Measurements from ENCODE around the gene FNDC3B.

The FNDC3B gene

GRCh38 chr3:172124271-172124670, 84.9 kb downstream of the FNDC3B start:
- ChIA-PET POLR2A (no interaction called here), CTCF (no interaction called here)
- TF ChIP-seq ZNF792 (tag by site-specific recombination; IDR thresholded peaks at IDR 0.05) = no peak
- no peak for TF ChIP-seq FEZF1 (tag by site-specific recombination; IDR thresholded peaks at IDR 0.05)
- TF ChIP-seq ZNF16 (tag by site-specific recombination; IDR thresholded peaks at IDR 0.05; ENCODE audit: low read depth) = no peak
- 0 out of 2 replicates have a peak, but pooled peaks have one; percentile 7 for TF ChIP-seq PRDM6 (tag by site-specific recombination; IDR thresholded peaks at IDR 0.05)
- TF ChIP-seq ZNF140 (tag by site-specific recombination; IDR thresholded peaks at IDR 0.05) = no peak
- no peak for TF ChIP-seq BCL11B (tag by site-specific recombination; IDR thresholded peaks at IDR 0.05; ENCODE audit: low read depth)
- TF ChIP-seq ZNF274 (IDR thresholded peaks at IDR 0.05; ENCODE audit: low read length) = no peak
- no peak for TF ChIP-seq ZNF274 (tag by site-specific recombination; IDR thresholded peaks at IDR 0.05; ENCODE audit: borderline replicate concordance)
- TF ChIP-seq ZNF18 (tag by site-specific recombination; IDR thresholded peaks at IDR 0.05) = 0 out of 2 replicates have a peak, but pooled peaks have one; percentile 55
- TF ChIP-seq GLI4 (tag by site-specific recombination; IDR thresholded peaks at IDR 0.05) = no peak
- Histone ChIP-seq H3K4me3 (ENCODE audit: low read depth, low read length) (no peak overlapping the region), H3K36me3 (ENCODE audit: control insufficient read depth in 2 of 2, insufficient read depth in 1 of 2, low read length in 2 of 2) (no peaks in the 10 kb centered on the region), H3K27ac (ENCODE audit: extremely low read depth, low read depth, low read length) (no peak overlapping the region), H3K4me1 (ENCODE audit: control insufficient read depth, insufficient read depth, low read length) (peaks cover 18% of the 10 kb centered on the region), H3K9me3 (ENCODE audit: control insufficient read depth, insufficient read depth, low read depth, low read length) (no peaks in the 10 kb centered on the region)

- no peaks in the 10 kb centered on the region for H3K36me3 ChIP-seq (ENCODE audit: control insufficient read depth in 2 of 2, insufficient read depth in 1 of 2, low read length in 2 of 2)
- peaks cover 17% of the 10 kb centered on the region for H3K4me1 ChIP-seq (ENCODE audit: control insufficient read depth, insufficient read depth, low read length)
- H3K27ac ChIP-seq (ENCODE audit: extremely low read depth, low read depth, low read length) = no peak overlapping the region; the same call in 1 of the 2 replicates
- ChIA-PET CTCF (interaction anchor here (1.0 kb wide), 1 partner anchor 354 kb away, joined by 3 read pairs; no protein-coding TSS in a partner anchor), POLR2A (interaction anchor here (0.7 kb wide), 1 partner anchor 13 kb away, joined by 3 read pairs; no protein-coding TSS in a partner anchor)
- H3K9me3 ChIP-seq (ENCODE audit: control insufficient read depth, insufficient read depth, low read depth, low read length) = no peaks in the 10 kb centered on the region
- no peak for TF ChIP-seq ZFHX2 (tag by site-specific recombination; conservative IDR thresholded peaks at IDR 0.05)
- TF ChIP-seq PRDM10 (tag by site-specific recombination; IDR thresholded peaks at IDR 0.05) = 0 out of 2 replicates have a peak, but pooled peaks have one; percentile 9
- peak; percentile 36; the same call in 1 of the 2 replicates for TF ChIP-seq IKZF3 (tag by site-specific recombination; IDR thresholded peaks at IDR 0.05)
- no peak for TF ChIP-seq HOXC10 (CRISPR knock-in tag; IDR thresholded peaks at IDR 0.05)
- TF ChIP-seq OSR2 (tag by site-specific recombination; IDR thresholded peaks at IDR 0.05) = peak; percentile 77
- no peak overlapping the region for H3K4me3 ChIP-seq (ENCODE audit: low read depth, low read length)
These were observed 85.7 kb downstream of the FNDC3B start for GRCh38 chr3:172125053-172125452.

- no peaks in the 10 kb centered on the region for H3K9me3 ChIP-seq (ENCODE audit: control insufficient read depth, insufficient read depth, low read depth, low read length)
- H3K27ac ChIP-seq (ENCODE audit: extremely low read depth, low read depth, low read length) = no peak overlapping the region
- H3K4me1 ChIP-seq (ENCODE audit: control insufficient read depth, insufficient read depth, low read length) = peaks cover 19% of the 10 kb centered on the region
- ChIA-PET CTCF (interaction anchor here (0.7 kb wide), 1 partner anchor 287 kb away, joined by 4 read pairs; no protein-coding TSS in a partner anchor), POLR2A (no interaction called here)
- H3K36me3 ChIP-seq (ENCODE audit: control insufficient read depth in 2 of 2, insufficient read depth in 1 of 2, low read length in 2 of 2) = no peaks in the 10 kb centered on the region
- no peak overlapping the region for H3K4me3 ChIP-seq (ENCODE audit: low read depth, low read length)
- TF ChIP-seq ZNF24 (tag by site-specific recombination; IDR thresholded peaks at IDR 0.05) = no peak; the same call in 1 of the 2 replicates
- peak; percentile 26; the same call in 1 of the 2 replicates for TF ChIP-seq ZBTB8A (tag by site-specific recombination; IDR thresholded peaks at IDR 0.05)
- TF ChIP-seq TRIM28 (IDR thresholded peaks at IDR 0.05; ENCODE audit: borderline replicate concordance, low read length) = peak; percentile 66; the same call in 1 of the 2 replicates
- no peak for TF ChIP-seq ZNF10 (tag by site-specific recombination; IDR thresholded peaks at IDR 0.05)
- TF ChIP-seq FEZF1 (tag by site-specific recombination; IDR thresholded peaks at IDR 0.05) = peak; percentile 47; the same call in 1 of the 2 replicates
- peak; percentile 97 for TF ChIP-seq SP7 (tag by site-specific recombination; IDR thresholded peaks at IDR 0.05)
- TF ChIP-seq INSM2 (tag by site-specific recombination; IDR thresholded peaks at IDR 0.05) = peak; percentile 83
- 0 out of 2 replicates have a peak, but pooled peaks have one; percentile 32 for TF ChIP-seq WT1 (tag by site-specific recombination; IDR thresholded peaks at IDR 0.05)
- TF ChIP-seq ZFP69B (tag by site-specific recombination; IDR thresholded peaks at IDR 0.05) = peak; percentile 69; the same call in 1 of the 2 replicates
- TF ChIP-seq ZNF629 (tag by site-specific recombination; IDR thresholded peaks at IDR 0.05) = peak; percentile 96
These were observed 86.6 kb downstream of the FNDC3B start for GRCh38 chr3:172125963-172126457.
